ENCODE measurements around the gene CHST15.

CHST15 gene

GRCh38 chr10:124062390-124062789 is 31.0 kb downstream of the CHST15 start:
- no peak for DNase-seq

GRCh38 chr10:124061030-124061429 is 32.4 kb downstream of the CHST15 start:
- no peak for DNase-seq

GRCh38 chr10:124060148-124060720 is 33.2 kb downstream of the CHST15 start:
- no peak for DNase-seq

GRCh38 chr10:124059551-124059950 is 33.8 kb downstream of the CHST15 start:
- DNase-seq: no peak

DNA sequence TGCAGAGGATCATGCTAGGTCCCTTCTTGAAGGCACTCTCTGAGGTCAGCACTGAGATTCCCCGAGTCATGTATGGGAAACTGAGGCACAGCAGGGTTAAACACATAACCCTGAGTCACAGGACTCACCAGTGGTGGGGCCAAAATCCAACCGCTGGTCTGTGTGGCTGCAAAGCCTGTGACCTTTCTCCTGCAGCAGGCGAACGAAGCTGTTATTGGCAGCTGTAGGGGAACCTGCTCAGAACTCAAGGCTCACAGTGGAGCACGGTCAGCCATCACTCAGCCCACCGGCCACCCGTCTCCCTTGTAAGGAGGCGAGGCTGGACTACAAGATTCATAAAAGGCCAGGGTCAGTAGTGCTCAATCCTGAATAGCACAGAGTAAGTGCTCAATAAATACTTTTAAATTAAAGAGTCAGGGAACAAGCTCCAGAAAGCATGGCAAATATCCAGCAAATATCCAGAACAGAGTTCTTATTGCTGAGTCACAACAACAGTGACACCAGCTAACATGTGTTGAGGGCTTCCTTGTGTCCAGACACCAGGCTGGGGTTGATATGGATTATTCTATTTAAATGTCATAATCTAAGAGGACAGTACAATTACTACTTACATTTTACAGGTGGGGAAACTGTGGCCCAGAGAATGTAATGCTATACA is 34.9 kb downstream of the CHST15 start:
- DNase-seq: no peak

DNA sequence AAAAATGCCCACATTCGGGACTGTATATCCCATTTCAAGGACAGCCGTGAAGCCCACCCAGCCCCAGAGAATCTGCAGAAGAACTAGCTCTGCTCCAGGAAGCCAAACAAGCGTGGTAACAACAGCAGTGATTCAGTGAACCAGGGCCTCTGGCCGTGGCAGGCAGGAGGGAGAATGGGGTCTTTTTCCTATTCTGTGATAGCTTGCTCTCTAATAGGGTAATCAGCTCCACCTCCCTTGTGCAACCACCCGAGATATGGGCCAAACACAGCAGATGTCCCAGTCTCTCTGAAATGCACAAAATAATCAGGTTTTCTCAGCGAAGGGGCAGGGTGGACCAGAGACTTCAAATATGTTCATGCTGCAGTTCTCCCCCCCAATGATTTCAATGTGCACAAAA is 35.8 kb downstream of the CHST15 start:
- DNase-seq: no peak

GRCh38 chr10:124056337-124056980 is 36.9 kb downstream of the CHST15 start:
- no peak for DNase-seq

DNA sequence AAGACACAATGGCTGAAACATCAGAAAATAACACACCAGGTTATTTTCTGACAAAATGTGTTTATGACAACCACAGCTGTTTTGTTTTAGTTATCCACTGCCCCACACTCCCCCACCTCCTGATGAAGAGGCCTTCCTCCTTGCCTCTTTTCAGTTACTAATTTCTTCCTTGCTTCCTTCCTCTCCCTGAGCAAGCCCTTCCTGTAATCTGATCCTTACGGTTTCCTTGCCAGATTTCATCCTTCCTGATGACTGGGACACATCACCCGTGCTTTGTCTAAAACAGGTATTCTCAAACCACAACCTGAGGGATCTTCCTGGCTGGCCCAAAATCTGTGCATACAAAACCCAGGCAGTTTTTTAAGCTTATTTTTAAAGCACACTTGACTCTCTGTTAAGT is 39.4 kb downstream of the CHST15 start:
- peak; percentile 42 for DNase-seq

DNA sequence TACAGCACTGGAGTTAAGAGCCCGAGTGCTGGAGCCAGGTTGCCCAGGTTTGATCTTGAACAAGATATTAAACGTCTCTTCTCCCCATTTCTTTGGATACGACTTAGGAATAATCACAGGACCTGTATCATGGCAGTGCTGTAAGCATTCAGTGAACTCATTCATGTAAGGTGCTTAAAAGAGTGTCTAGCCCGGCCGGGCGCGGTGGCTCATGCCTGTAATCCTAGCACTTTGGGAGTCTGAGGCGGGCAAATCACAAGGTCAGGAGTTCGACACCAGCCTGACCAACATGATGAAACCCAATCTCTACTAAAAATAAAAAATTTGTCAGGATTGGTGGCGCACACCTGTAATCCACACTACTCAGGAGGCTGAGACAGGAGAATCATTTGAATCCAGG is 40.8 kb downstream of the CHST15 start:
- DNase-seq: no peak

DNA sequence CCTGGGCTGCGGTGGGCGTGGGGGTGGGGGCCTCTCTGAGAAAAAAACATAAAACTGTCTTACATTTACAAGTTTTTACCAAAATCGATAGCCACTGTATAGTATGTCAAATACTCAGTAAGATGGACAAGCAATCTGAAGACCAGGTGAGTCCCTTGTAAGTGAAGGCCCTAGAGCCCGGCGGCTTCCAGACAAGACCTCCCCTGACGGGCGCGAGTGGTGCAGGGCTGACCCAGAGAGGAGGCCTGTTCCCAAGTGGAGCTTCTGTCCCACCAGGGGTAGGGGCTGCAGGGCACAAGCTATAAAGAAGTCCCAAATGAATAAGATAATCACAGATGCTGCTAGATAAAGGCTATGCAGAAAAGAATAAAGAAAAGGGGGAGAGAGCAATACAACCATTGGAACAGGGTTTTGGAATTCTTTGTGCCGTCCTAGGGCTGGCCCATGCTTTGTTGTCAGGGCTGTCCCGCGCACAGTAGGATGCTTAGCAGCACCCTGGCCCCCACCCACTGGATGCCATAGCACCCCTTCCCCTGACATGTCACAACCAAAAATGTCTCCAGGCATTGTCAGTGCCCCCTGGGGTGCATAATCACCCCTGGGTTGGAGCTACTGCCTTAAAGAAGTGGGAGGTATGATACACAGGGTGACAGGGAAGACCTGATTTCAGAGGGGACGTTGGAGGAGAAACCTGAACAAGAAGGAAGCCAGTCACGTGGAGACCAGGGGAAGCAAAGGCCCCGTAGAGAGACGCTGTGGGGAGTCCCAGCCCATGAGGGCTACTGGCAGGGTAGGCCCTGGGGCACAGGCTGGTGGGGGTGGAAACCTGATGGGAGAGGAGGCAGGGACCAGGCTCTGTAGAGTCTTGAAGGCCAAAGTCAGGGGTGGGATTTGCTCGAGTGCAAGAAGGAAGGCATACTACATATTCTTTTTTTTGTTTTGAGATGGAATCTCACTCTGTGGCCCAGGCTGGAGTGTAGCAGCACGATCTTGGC is 43.1 kb downstream of the CHST15 start:
- no peak for DNase-seq

DNA sequence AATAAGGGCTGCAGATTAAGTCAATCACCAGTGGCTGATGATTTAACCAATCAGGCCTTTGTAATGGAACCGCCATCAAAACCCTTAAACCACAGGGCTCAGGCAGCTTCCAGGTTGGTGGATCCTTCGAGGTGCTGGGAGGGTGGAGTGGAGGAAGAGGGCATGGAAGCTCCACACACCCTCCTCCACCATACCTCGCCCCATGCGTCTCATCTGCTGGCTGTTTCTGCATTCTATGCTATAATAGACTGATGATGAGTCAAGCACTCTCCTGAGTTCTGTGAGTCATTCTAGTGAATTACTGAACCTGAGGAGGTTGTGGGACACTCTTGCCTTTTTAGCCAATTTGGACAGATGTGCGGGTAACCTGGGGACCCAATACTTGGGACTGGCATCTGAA is 43.9 kb downstream of the CHST15 start:
- no peak for DNase-seq

- no peak for DNase-seq
Observed at GRCh38 chr10:124048371-124049290, 44.8 kb downstream of the CHST15 start.

DNA sequence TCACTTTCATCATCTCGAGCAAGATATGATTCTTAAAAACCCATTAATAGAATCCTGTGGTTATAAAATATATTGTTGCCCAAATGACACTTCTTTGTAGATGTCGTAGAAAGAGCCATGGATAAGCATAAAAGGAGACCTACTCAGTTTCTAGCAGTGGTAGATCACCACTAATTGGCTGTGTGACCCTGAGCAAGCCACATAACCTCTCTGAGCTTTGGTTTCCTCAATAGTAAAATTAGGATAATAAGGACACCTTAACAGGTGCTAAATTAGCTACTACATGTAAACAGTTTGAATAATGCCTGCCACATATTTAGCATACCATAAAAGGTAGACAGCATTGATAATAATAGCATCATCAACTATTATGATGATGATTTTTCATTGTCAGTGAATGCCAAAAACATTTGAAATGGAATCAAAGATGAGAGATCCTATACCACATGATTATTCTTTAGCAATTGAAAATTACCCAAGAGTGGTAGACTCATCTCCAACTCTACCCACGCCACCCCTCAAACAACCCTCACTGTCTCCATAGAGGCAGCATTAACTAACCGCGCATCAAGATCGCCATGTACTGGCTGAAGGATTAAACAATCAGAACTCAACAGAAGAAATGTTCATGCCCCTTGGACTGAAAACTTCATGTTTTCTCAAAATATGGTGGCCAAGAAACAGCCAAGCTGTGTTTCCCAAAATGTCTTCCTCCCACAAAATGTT is 45.8 kb downstream of the CHST15 start:
- DNase-seq: no peak

GRCh38 chr10:124045801-124046355 is 47.5 kb downstream of the CHST15 start:
- no peak for DNase-seq

DNA sequence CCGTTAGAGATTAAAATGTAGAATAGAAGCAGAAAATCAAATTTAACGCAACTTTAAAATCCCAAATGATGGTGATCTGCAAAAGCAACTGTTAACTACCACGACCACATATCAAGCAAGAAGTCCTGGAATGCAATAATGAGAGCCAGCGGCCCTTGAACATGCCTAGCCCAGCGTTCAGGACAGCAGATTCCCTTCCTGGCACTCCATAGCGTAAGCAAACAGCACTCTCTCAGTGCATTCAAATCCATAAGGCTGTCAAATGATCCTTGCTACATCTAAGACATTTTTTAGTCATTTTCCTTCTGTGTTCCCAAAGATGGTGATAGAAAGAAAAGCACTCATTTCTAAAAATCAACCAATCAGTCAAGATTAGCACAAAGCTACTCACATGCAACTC is 48.1 kb downstream of the CHST15 start:
- DNase-seq: no peak

DNA sequence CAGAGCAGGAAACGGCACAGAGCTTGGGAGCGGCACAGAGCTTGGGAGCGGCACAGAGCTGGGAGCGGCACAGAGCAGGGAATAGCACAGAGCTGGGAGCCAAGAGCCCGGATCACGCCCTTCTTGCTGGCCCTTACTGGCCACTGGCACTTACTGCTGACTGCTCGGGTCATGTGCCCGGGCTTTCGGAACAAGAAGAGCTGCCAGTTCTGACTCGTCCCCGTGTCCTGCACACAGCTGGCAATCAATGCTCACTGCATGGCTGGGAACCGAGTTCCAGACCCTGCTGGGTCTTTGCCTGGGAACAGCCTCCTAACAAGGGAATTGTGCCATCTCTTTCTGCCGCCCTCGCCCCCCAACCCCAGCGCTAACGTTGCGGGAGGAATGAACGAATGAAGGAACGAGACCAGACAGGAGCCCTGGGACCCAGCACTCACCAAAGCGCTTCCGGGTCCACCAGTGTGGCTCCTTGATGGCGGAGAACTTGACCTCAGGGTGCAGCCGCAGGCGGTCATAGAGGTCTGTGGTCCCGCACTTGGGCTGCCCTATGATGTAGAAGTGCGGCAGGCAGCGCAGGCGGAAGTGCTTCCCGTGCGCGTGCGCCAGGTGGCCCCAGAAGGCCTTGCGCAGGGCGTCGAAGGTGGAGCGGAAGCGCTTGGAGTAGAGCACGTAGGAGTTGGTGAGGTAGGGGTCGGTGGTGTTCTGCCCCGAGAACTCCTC is 49.1 kb downstream of the CHST15 start:
- no peak for DNase-seq

- DNase-seq: no peak
Observed at GRCh38 chr10:124043310-124044142, 49.9 kb downstream of the CHST15 start.

DNA sequence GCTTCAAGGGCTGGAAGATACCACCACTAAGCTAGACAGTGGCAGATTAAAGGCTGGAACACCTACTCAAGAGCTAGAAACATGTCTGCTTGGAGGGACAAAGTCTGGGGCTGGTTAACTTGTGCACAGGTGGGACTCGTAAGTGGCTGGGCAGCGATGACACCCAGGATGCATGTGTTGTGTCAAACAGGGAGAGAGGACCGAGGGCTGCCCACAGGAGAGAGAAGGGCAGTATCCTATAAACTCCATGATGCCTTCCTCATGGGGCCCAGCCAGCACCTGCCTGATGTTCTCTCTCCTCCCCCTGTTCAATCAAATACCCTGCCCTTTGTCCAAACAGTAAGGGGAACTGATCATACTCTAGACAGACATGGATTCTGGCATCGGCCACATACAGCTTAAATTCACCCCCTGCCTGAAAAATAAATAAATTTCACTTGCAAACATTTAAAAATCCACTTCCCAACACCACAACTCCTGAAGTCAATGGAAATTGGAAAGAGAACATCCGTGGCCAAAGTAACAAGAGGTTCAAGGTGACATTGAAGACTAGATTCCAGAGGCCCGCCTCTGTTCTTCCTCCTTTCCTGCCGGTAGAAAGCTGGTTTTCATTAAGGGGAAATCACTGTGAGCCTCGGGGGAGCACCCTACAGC is 50.6 kb downstream of the CHST15 start:
- no peak for DNase-seq
